ENCODE data around the gene STPG4. TPM values are rescaled to one million over a fixed set of nuclear protein-coding genes. Genes with fewer than 3 reads are reported as not detected.
"Not testable (repeated sequence)": the region's sequence is repeated elsewhere in the genome, so short reads cannot be mapped to it uniquely, and the experiment has no call there.

The STPG4 gene
- total RNA-seq, 1 experiment from 2014 or later: 0.13 TPM

GRCh38 chr2:47120424-47120823 is 34.7 kb downstream of the STPG4 start:
- H3K27ac ChIP-seq (ENCODE audit: insufficient read length, low read depth, low read length); H3K9me3 Mint-ChIP-seq; DNase-seq: not testable (repeated sequence)

More at GRCh38 chr2:47120424-47120823, 34.7 kb downstream of the STPG4 start:
- H3K4me3 Mint-ChIP-seq; H3K23me2 ChIP-seq (ENCODE audit: insufficient read length, low read depth, low read length, poor library complexity, severe bottlenecking); H3K27me3 ChIP-seq (ENCODE audit: insufficient read depth, low read length); H3K4me2 ChIP-seq (ENCODE audit: insufficient read depth, insufficient read length, low read length); H4K91ac ChIP-seq (ENCODE audit: insufficient read length, low read depth, low read length); H2BK5ac ChIP-seq (ENCODE audit: insufficient read length, low read length); H3K4me1 ChIP-seq (ENCODE audit: insufficient read depth, low read length); H2BK15ac ChIP-seq (ENCODE audit: low read depth, low read length); H4K20me1 ChIP-seq (ENCODE audit: control insufficient read depth, insufficient read depth, insufficient read length); H3K27ac Mint-ChIP-seq; H2BK120ac ChIP-seq (ENCODE audit: low read depth, low read length, poor library complexity, severe bottlenecking); H3K14ac ChIP-seq (ENCODE audit: insufficient read depth, low read length); H3K36me3 Mint-ChIP-seq (ENCODE audit: insufficient read depth in 1 of 3, low read depth in 3 of 3); H2BK12ac ChIP-seq (ENCODE audit: insufficient read length, low read depth, low read length); H2AFZ ChIP-seq (ENCODE audit: low read length); H3K18ac ChIP-seq (ENCODE audit: insufficient read length, low read depth, low read length); H3K79me1 ChIP-seq (ENCODE audit: insufficient read depth, low read depth, low read length, poor library complexity, severe bottlenecking); H3K27me3 Mint-ChIP-seq (ENCODE audit: low read depth); H4K5ac ChIP-seq (ENCODE audit: insufficient read length, low read depth, low read length); H3K56ac ChIP-seq (ENCODE audit: insufficient read length, low read depth, low read length); H2BK20ac ChIP-seq (ENCODE audit: low read depth, low read length, poor library complexity, severe bottlenecking); H3K9ac ChIP-seq (ENCODE audit: extremely low read depth, insufficient read length, low read length); H3K79me2 ChIP-seq (ENCODE audit: insufficient read depth, low read length); H3T11ph ChIP-seq (ENCODE audit: low read length); H3K9me3 ChIP-seq (ENCODE audit: control insufficient read depth, low read depth, low read length); H4K8ac ChIP-seq (replicated peaks; ENCODE audit: insufficient read length, low read depth, low read length); H3K23ac ChIP-seq (ENCODE audit: insufficient read length, low read depth, low read length); H3K4ac ChIP-seq (ENCODE audit: low read depth, low read length); H2AK5ac ChIP-seq (ENCODE audit: insufficient read length, low read length): not testable (repeated sequence)
- H3K4me1 Mint-ChIP-seq: peaks cover 5 to 11% of the 10 kb centered on the region in 2 experiments
- WGBS (ENCODE audit: extremely low coverage, insufficient read length, low lambda C conversion rate): no CpG with 5 or more reads among the region's 5 CpGs
